ENCODE measurements around the gene ASB10.

DNA sequence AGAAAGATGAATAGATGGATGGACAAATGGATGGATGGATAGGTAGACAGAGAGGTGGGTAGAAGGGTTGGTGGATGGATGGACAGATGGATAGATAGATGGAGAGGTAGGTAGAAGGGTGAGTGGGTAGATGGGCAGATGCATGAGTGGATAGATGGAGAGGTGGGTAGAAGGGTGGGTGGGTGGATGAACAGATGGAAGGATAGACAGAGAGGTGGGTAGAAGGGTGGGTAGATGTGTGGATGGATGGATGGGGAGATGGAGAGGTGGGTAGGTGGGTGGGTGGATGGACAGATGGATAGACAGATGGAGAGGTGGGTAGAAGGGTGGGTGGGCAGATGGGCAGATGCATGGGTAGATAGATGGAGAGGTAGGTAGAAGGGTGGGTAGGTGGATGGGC lies 10.9 kb upstream of the ASB10 start:
- TF ChIP-seq, protein P1, sequence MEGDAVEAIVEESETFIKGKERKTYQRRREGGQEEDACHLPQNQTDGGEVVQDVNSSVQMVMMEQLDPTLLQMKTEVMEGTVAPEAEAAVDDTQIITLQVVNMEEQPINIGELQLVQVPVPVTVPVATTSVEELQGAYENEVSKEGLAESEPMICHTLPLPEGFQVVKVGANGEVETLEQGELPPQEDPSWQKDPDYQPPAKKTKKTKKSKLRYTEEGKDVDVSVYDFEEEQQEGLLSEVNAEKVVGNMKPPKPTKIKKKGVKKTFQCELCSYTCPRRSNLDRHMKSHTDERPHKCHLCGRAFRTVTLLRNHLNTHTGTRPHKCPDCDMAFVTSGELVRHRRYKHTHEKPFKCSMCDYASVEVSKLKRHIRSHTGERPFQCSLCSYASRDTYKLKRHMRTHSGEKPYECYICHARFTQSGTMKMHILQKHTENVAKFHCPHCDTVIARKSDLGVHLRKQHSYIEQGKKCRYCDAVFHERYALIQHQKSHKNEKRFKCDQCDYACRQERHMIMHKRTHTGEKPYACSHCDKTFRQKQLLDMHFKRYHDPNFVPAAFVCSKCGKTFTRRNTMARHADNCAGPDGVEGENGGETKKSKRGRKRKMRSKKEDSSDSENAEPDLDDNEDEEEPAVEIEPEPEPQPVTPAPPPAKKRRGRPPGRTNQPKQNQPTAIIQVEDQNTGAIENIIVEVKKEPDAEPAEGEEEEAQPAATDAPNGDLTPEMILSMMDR (IDR thresholded peaks at IDR 0.05; ENCODE audit: low read depth, low read length, poor library complexity, severe bottlenecking) = no peak
- no peak for TF ChIP-seq EZH2phosphoT487 (IDR thresholded peaks at IDR 0.05; ENCODE audit: borderline replicate concordance, low read length)

Data from DOHH2 (cell line).